CMK (cell line): ENCODE measurements around the gene SPAG5.

Source experiments
- DNase-seq: peaks from one replicate; pipeline ENCODE4 v3.0.0-alpha.2; 2010; ENCODE audit warnings: low read depth

SPAG5 gene

DNA sequence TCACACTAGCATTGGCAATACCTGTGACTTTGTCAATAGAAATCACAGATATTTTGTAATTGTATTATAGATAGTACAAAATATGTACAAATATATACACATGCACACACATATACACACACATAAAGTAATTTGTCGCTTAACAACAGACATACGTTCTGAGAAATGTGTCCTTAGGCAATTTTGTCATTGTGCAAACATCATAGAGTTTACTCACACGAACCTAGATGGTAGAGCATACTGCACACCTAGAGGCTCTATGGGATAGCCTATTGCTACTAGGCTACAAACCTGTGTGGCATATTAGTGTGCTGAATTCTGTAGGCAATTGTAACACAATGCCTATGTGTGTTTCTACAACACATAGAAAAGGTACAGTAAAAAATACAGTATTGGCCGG is 57.4 kb downstream of the SPAG5 start:
- no peak for DNase-seq

DNA sequence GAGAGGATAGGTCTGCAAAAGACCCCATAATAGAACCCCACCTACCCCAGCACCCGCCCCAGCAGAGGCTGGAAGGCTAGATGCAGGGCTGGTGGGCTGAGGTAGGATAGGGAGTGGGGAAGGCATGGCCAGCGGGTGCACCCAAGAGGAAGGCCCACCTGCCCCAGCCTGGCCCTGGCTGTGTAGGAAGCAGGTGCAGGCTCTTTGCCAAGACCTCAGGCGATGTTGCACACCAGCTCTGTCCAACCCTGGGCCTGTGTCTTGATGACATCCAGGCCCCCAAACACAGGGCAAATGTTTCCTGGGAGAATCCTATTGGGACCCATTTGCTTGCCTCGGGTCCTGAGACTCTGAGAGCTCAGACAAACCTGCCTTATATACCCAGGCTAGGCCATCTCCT is 58.6 kb downstream of the SPAG5 start:
- no peak for DNase-seq

- no peak for DNase-seq
Observed at GRCh38 chr17:28538296-28538895, 60.4 kb downstream of the SPAG5 start.

GRCh38 chr17:28537219-28537610 is 61.6 kb downstream of the SPAG5 start:
- DNase-seq, result no peak

DNA sequence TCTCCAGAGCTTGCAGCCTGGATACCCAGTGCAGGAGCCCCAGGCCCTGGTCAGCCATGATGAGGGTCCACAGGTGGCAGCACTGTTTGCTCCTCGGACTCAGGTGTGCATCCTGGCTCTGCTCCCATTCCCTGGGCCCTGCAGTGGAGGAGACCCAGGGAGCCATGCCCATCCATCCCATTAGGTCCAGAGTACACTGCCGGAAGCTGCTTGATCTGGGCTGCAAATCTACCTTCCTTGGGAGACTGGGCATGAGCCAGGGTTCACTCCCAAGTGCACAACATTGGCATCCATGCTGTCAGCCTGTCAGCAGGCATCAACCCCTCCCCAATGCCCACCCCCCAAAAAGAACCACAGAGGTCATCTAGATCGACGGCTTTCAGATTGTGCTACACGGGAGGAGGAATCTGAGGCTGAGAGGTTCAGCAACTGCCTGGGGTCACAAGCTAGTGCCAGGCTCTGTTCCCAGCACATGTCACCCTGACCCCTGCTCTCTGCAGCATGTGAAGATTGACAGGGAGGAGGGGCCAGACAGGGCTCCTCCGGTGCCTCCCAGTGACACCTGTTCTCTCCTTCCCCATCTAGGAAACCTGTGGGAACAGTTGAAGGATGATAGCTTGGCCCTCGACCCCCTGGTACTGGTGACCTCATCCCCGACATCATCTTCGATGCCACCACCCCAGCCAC is 62.1 kb downstream of the SPAG5 start:
- no peak for DNase-seq

GRCh38 chr17:28534740-28535375 is 64.0 kb downstream of the SPAG5 start:
- DNase-seq, result no peak

DNA sequence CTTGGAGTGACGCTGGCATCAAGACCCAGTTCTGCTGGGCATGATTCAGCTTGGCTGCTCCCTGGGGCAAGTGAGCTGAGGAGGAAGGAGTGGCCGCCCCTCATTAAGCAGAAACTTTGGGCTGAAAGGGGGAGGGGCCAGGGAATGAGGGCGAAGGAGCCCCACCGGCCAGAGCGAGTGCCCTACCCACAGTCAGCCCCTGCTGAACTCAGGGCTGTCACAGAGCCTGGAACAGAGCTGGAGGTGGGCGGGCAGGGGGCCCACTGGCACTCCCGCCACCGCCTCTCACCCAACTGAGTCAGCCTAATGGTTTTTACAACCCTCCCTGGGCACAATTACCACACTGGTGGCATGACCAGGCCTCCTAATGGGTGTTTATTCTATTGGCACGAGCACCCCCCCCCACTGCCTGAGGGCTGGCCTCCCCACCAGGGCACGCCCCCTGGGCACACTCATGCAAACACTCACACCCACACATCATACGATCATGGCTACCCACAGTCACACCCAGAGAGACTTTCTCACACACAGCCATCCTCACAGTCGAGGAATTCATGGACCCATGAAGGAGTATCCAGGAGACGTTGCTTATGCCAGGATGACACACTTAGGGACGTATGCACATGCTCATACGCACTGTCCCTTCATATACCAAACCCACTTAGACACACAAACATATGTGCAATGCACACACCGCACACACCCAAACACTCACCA is 65.6 kb downstream of the SPAG5 start:
- DNase-seq, result no peak

GRCh38 chr17:28532050-28532960 is 66.5 kb downstream of the SPAG5 start:
- DNase-seq, result no peak

- DNase-seq, result no peak
Observed at GRCh38 chr17:28530926-28531325, 67.9 kb downstream of the SPAG5 start.

- no peak for DNase-seq
Observed at GRCh38 chr17:28530250-28530649, 68.6 kb downstream of the SPAG5 start.

GRCh38 chr17:28529013-28529400 is 69.8 kb downstream of the SPAG5 start:
- DNase-seq, result no peak

GRCh38 chr17:28528327-28529012 is 70.4 kb downstream of the SPAG5 start:
- DNase-seq, result no peak

DNA sequence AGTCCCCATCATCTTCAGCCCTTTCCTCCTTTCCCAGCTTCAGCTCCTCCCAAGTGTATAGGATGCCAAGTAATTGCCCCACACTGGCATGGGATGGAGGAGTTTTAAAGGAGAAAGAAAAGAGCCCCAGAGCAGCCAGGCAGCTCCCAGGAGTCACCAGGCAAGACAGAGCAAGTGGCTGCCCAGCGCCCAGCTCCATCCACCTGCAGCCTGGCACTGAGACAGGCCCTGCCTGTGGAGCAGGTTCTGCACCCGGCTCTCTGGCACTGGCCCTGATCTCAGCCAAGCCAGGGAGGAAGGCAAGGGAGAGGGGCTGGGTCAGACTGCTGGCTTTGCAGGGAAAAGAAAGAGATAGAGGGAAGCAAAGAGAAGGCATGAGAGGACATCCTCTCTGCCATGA is 71.0 kb downstream of the SPAG5 start:
- DNase-seq, result no peak
